PC-3 (cell line): ENCODE results near the gene IL9. TPM values are rescaled to one million over a fixed set of nuclear protein-coding genes. Genes with fewer than 3 reads are reported as not detected.

ENCODE experiments used
- ATAC-seq: fragments of 200-7000 bp; cut with Tn5 transposase; 2 replicates; pipeline ENCODE4 v1.9.1; 2020; ENCODE audit warnings: mild to moderate bottlenecking, moderate library complexity
- BruUV-seq: library from RNA; stranded (reverse); fragments of 400-500 nt; replicated peaks from 2 replicates; lab custom pipeline; 2021; lab: Mats Ljungman, UMichigan
- CTCF ChIA-PET: fragments of 300-600 bp; sonication (Branson Sonifier 250); formaldehyde crosslinking; loops from one replicate; lab custom pipeline; 2022; ENCODE audit warnings: antibody characterized with exemption; lab: Charles Lee
- POLR2A ChIA-PET: fragments of 300-600 bp; sonication (Branson Sonifier 250); formaldehyde crosslinking; loops from one replicate; lab custom pipeline; 2022; ENCODE audit warnings: antibody characterized with exemption; ENCODE audit not compliant: unreplicated experiment; lab: Charles Lee
- DNase-seq: peaks from one replicate; pipeline ENCODE4 v3.0.0-alpha.2; 2015
- H2AFZ ChIP-seq: fragments of 300-600 bp; sonication (generic); 2 replicates; pipeline ENCODE4 v1.6.0; 2016; ENCODE audit warnings: antibody characterized with exemption, low read length
- H3F3A ChIP-seq: fragments of 300-600 bp; sonication (generic); one replicate; pipeline ENCODE4 v1.6.0; 2017; ENCODE audit warnings: antibody characterized with exemption, low read length, control low read depth, mild to moderate bottlenecking; ENCODE audit not compliant: unreplicated experiment
- H3K27ac ChIP-seq: fragments of 300-600 bp; sonication (generic); 2 replicates; pipeline ENCODE4 v1.5.1; 2016; ENCODE audit warnings: mild to moderate bottlenecking, low read length
- H3K27me3 ChIP-seq: fragments of 300-600 bp; sonication (generic); 2 replicates; pipeline ENCODE4 v1.6.1; 2016; ENCODE audit warnings: low read length, mixed read lengths
- H3K36me3 ChIP-seq: fragments of 300-600 bp; sonication (generic); 2 replicates; pipeline ENCODE4 v1.6.1; 2016; ENCODE audit warnings: low read depth, mixed run types, low read length, mixed read lengths
- H3K4me1 ChIP-seq: fragments of 300-600 bp; sonication (generic); 2 replicates; pipeline ENCODE4 v1.5.1; 2016; ENCODE audit warnings: low read length; ENCODE audit not compliant: insufficient read depth
- H3K4me2 ChIP-seq: fragments of 300-600 bp; sonication (generic); 2 replicates; pipeline ENCODE4 v1.6.0; 2016; ENCODE audit warnings: low read length
- H3K4me3 ChIP-seq: fragments of 300-600 bp; sonication (generic); 2 replicates; pipeline ENCODE4 v1.5.1; 2016; ENCODE audit warnings: mild to moderate bottlenecking, low read length, mixed read lengths
- H3K79me2 ChIP-seq: fragments of 300-600 bp; sonication (generic); 2 replicates; pipeline ENCODE4 v1.6.1; 2017; ENCODE audit warnings: low read length, mixed read lengths
- H3K9ac ChIP-seq: fragments of 300-600 bp; sonication (generic); 2 replicates; pipeline ENCODE4 v1.6.0; 2016; ENCODE audit warnings: mild to moderate bottlenecking, low read length
- H3K9me2 ChIP-seq: fragments of 300-600 bp; sonication (generic); replicated peaks from 2 replicates; pipeline ENCODE4 v1.6.1; 2016; ENCODE audit warnings: mixed run types, low read length, mixed read lengths
- H3K9me3 ChIP-seq: fragments of 300-600 bp; sonication (generic); 2 replicates; pipeline ENCODE4 v1.6.1; 2016; ENCODE audit warnings: low read length, mixed read lengths
- H4K20me1 ChIP-seq: fragments of 300-600 bp; sonication (generic); 2 replicates; pipeline ENCODE4 v1.6.1; 2016; ENCODE audit warnings: low read length, mixed read lengths
- CTCF ChIP-seq: fragments of 300-600 bp; sonication (generic); conservative IDR thresholded peaks from 2 replicates; pipeline ENCODE4 v1.5.1; 2017; ENCODE audit warnings: antibody characterized with exemption, low read depth, mild to moderate bottlenecking, low read length
- EZH2 ChIP-seq: fragments of 300-600 bp; sonication (generic); IDR thresholded peaks from one replicate; pipeline ENCODE4 v1.6.1; 2017; ENCODE audit warnings: antibody characterized with exemption, mild to moderate bottlenecking, low read length; ENCODE audit not compliant: unreplicated experiment
- EZH2phosphoT487 ChIP-seq: fragments of 300-600 bp; sonication (generic); IDR thresholded peaks from 2 replicates; pipeline ENCODE4 v1.6.1; 2018; ENCODE audit warnings: mild to moderate bottlenecking, antibody characterized with exemption, low read length, borderline replicate concordance
- intact Hi-C: fragments of 100-400 bp; cut with micrococcal nuclease; formaldehyde crosslinking; loops from 2 replicates; pipeline ENCODE4 v1.9.0; 2023
- total RNA-seq: library from RNA; depleted of rRNA; stranded (reverse); fragments of >200 nt; gene quantifications from 2 replicates; pipeline ENCODE4 v1.2.3, GENCODE V29; 2014

Gene IL9
- total RNA-seq, 1 experiment from 2014 or later: not detected

- peaks cover 28% of the 10 kb centered on the region for H3K4me1 ChIP-seq
- intact Hi-C loops: no loop called here
- H3K36me3 ChIP-seq: no peaks in the 10 kb centered on the region
- no peak for TF ChIP-seq CTCF
- no peak for TF ChIP-seq EZH2phosphoT487
- TF ChIP-seq EZH2: no peak
- no peaks in the 10 kb centered on the region for H4K20me1 ChIP-seq
- H3K79me2 ChIP-seq: no peaks in the 10 kb centered on the region
- no peak for ATAC-seq
- no peak overlapping the region for H3K9ac ChIP-seq
- H3K9me3 ChIP-seq: no peaks in the 10 kb centered on the region
- no peak overlapping the region for H3K4me3 ChIP-seq
- no TSS peak for BruUV-seq
- DNase-seq: peak; percentile 49
- no peaks in the 10 kb centered on the region for H3F3A ChIP-seq
- peaks cover 14% of the 10 kb centered on the region; the same call in 1 of the 2 replicates for H3K27me3 ChIP-seq
- no peaks in the 10 kb centered on the region for H3K9me2 ChIP-seq
- no peak overlapping the region for H3K4me2 ChIP-seq
- ChIA-PET CTCF (no interaction called here), POLR2A (no interaction called here)
- peak overlapping the region; percentile 77 for H3K27ac ChIP-seq
- H2AFZ ChIP-seq: peak overlapping the region; percentile 10; the same call in 1 of the 2 replicates
Measured at GRCh38 chr5:135915466-135916001, 19.9 kb upstream of the IL9 start.

DNA sequence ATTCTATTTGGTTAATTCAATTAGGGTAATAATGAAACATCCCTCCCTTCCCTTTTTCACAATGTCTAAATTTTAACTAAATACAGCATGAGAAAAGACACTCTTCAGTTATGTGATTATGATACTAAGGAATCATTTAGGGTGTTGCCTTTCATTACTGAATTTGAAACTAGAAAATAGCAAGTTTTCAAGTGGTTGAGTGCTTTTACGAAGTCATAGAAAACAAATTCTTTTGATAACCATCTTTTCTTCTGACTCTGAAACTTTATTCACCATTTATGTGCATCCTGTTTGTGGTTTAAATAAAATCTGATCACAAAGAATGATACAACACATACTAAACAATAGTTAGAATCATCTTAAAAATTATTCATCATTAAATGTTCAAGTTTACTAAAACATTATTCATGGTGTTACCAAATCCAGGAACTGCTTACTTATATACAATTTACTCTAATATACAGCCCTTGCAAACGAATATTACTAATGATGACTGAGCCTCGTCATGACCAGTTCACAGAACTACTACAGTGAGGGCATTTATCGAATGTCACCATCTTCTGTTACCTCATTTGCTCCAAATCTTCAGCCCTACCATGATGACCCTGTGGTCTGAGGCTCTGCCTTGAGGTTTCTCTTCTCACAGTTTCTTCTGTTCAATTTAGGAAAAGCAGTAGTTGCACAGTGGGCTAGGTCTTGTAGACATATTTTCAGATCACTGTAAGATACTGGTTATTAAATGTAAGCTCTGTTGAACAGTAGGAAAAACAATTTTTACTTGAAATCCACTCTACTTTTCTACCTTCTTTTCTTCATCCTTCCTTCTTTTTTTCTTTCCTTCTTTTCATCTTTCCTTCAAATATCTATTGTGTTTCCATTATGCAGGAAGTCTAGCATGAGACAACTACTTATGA, 18.3 kb upstream of the IL9 start:
- CTCF ChIA-PET: no interaction called here
- Histone ChIP-seq H3K27ac (peak overlapping the region; percentile 77), H3K79me2 (no peaks in the 10 kb centered on the region), H2AFZ (no peak overlapping the region), H3K9me3 (no peaks in the 10 kb centered on the region), H3K4me2 (0 out of 2 replicates have a peak overlapping the region, but pooled peaks have one; percentile 22), H3K4me1 (peaks cover 28% of the 10 kb centered on the region), H3K36me3 (no peaks in the 10 kb centered on the region), H3K9me2 (no peaks in the 10 kb centered on the region), H3K9ac (peak overlapping the region; percentile 15; the same call in 1 of the 2 replicates), H3K4me3 (no peak overlapping the region), H3K27me3 (peaks cover 22% of the 10 kb centered on the region; the same call in 1 of the 2 replicates), H4K20me1 (no peaks in the 10 kb centered on the region), H3F3A (no peaks in the 10 kb centered on the region)
- BruUV-seq: no TSS peak
- POLR2A ChIA-PET: no interaction called here
- DNase-seq (peak; percentile 57), ATAC-seq (no peak)
- no peak for TF ChIP-seq EZH2
- no peak for TF ChIP-seq CTCF
- no peak for TF ChIP-seq EZH2phosphoT487
- intact Hi-C loops: no loop called here

GRCh38 chr5:135905144-135905543, 9.5 kb upstream of the IL9 start:
- CTCF ChIA-PET: no interaction called here

More at GRCh38 chr5:135905144-135905543, 9.5 kb upstream of the IL9 start:
- no peaks in the 10 kb centered on the region for H3K4me1 ChIP-seq
- BruUV-seq: no TSS peak
- no peaks in the 10 kb centered on the region for H3K36me3 ChIP-seq
- no peak overlapping the region for H3K4me2 ChIP-seq
- ATAC-seq (no peak), DNase-seq (no peak)
- peaks cover 8% of the 10 kb centered on the region; the same call in 1 of the 2 replicates for H3K27me3 ChIP-seq
- H3K27ac ChIP-seq: no peak overlapping the region
- TF ChIP-seq CTCF: no peak
- POLR2A ChIA-PET: no interaction called here
- no peaks in the 10 kb centered on the region for H3K9me3 ChIP-seq
- no peak overlapping the region for H2AFZ ChIP-seq
- H3K9ac ChIP-seq: no peak overlapping the region
- no peak overlapping the region for H3K4me3 ChIP-seq
- no peaks in the 10 kb centered on the region for H3F3A ChIP-seq
- H4K20me1 ChIP-seq: no peaks in the 10 kb centered on the region
- intact Hi-C loops: no loop called here
- no peaks in the 10 kb centered on the region for H3K9me2 ChIP-seq
- no peaks in the 10 kb centered on the region for H3K79me2 ChIP-seq
